ENCODE measurements around the gene MFNG.

Gene MFNG

GRCh38 chr22:37486224-37486845 lies at the start of gene MFNG:
Gene MFNG, minus strand, starts transcription at chr22:37486384. Its CDS starts 207 bp downstream, at chr22:37486177.
- no peak within 1 kb of the TSS for H3K9ac ChIP-seq
- H3K4me2 ChIP-seq (ENCODE audit: low read length): peak within 1 kb of the TSS; percentile 53
- no peaks in the 10 kb centered on the region for H3K79me2 ChIP-seq
- peak within 1 kb of the TSS; percentile 39 for H3K27ac ChIP-seq
- no peaks in the 10 kb centered on the region for H3K36me3 ChIP-seq (ENCODE audit: control insufficient read depth, insufficient read depth, low read length)
- TF ChIP-seq, protein P1, sequence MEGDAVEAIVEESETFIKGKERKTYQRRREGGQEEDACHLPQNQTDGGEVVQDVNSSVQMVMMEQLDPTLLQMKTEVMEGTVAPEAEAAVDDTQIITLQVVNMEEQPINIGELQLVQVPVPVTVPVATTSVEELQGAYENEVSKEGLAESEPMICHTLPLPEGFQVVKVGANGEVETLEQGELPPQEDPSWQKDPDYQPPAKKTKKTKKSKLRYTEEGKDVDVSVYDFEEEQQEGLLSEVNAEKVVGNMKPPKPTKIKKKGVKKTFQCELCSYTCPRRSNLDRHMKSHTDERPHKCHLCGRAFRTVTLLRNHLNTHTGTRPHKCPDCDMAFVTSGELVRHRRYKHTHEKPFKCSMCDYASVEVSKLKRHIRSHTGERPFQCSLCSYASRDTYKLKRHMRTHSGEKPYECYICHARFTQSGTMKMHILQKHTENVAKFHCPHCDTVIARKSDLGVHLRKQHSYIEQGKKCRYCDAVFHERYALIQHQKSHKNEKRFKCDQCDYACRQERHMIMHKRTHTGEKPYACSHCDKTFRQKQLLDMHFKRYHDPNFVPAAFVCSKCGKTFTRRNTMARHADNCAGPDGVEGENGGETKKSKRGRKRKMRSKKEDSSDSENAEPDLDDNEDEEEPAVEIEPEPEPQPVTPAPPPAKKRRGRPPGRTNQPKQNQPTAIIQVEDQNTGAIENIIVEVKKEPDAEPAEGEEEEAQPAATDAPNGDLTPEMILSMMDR (IDR thresholded peaks at IDR 0.05): no peak
- H3K4me1 ChIP-seq: no peaks in the 10 kb centered on the region
- no peak within 1 kb of the TSS for H2AFZ ChIP-seq
- no peaks in the 10 kb centered on the region for H3K27me3 ChIP-seq (ENCODE audit: control insufficient read depth, insufficient read depth, low read length)
- H3K4me3 ChIP-seq (ENCODE audit: low read depth, low read length): peak within 1 kb of the TSS; percentile 22
- H3K9me3 ChIP-seq (ENCODE audit: control insufficient read depth, low read length): no peaks in the 10 kb centered on the region

- H3K36me3 ChIP-seq (ENCODE audit: control insufficient read depth, insufficient read depth, low read length): no peaks in the 10 kb centered on the region
- H3K27me3 ChIP-seq (ENCODE audit: control insufficient read depth, insufficient read depth, low read length): no peaks in the 10 kb centered on the region
- H3K79me2 ChIP-seq: no peaks in the 10 kb centered on the region
- no peak overlapping the region for H2AFZ ChIP-seq
- H3K9me3 ChIP-seq (ENCODE audit: control insufficient read depth, low read length): no peaks in the 10 kb centered on the region
- peaks cover 2% of the 10 kb centered on the region for H3K4me1 ChIP-seq
- H3K9ac ChIP-seq: no peak overlapping the region
- H3K4me2 ChIP-seq (ENCODE audit: low read length): no peak overlapping the region
- H3K4me3 ChIP-seq (ENCODE audit: low read depth, low read length): no peak overlapping the region
- TF ChIP-seq, protein P1 (IDR thresholded peaks at IDR 0.05): no peak
- H3K27ac ChIP-seq: no peak overlapping the region
Measured at GRCh38 chr22:37535159-37535558, 49.0 kb upstream of the MFNG start.

DNA sequence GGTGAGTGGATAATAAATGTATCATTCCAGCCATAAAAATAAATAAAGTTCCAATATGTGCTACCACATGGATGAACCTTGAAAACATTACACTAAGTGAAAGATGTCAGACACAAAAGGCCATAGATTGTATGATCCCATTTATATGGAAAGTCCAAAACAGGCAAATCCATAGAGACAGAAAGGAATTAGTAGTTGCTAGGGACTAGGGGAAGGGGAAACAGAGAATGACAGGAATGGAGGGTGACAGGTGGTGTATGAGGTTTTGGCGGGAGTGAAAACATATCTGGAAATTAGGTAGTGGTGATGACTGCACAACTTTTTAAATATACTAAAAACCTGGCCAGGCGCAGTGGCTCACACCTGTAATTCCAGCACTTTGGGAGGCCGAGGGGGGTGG lies 48.3 kb upstream of the MFNG start:
- H3K79me2 ChIP-seq: no peaks in the 10 kb centered on the region
- no peaks in the 10 kb centered on the region for H3K27me3 ChIP-seq (ENCODE audit: control insufficient read depth, insufficient read depth, low read length)
- H2AFZ ChIP-seq: no peak overlapping the region
- peaks cover 2% of the 10 kb centered on the region for H3K4me1 ChIP-seq
- H3K36me3 ChIP-seq (ENCODE audit: control insufficient read depth, insufficient read depth, low read length): no peaks in the 10 kb centered on the region
- H3K4me3 ChIP-seq (ENCODE audit: low read depth, low read length): no peak overlapping the region
- H3K9ac ChIP-seq: no peak overlapping the region
- no peaks in the 10 kb centered on the region for H3K9me3 ChIP-seq (ENCODE audit: control insufficient read depth, low read length)
- TF ChIP-seq, protein P1 (IDR thresholded peaks at IDR 0.05): no peak
- no peak overlapping the region for H3K4me2 ChIP-seq (ENCODE audit: low read length)
- no peak overlapping the region for H3K27ac ChIP-seq

DNA sequence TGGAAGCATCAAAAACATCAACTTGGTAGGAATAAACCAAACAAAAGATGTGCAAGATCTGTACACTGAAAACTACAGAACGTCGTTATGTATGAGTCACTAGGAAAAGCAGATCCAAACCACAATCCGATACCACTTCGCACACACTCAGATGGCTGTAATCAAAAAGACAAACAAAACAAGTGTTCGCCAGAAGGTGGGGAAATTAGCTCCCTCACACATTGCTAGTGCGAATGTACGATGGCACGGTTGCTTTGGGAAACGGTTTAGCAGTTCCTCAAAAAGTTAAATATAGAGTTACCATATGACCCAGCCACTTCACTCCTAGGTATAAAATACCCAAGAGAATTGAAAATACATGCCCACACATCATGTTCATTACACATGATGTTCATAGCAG lies 47.8 kb upstream of the MFNG start:
- Histone ChIP-seq H3K9me3 (ENCODE audit: control insufficient read depth, low read length) (no peaks in the 10 kb centered on the region), H2AFZ (no peak overlapping the region), H3K4me3 (ENCODE audit: low read depth, low read length) (no peak overlapping the region), H3K9ac (no peak overlapping the region), H3K36me3 (ENCODE audit: control insufficient read depth, insufficient read depth, low read length) (no peaks in the 10 kb centered on the region), H3K27ac (no peak overlapping the region), H3K4me1 (peaks cover under 1% of the 10 kb centered on the region), H3K4me2 (ENCODE audit: low read length) (no peak overlapping the region), H3K27me3 (ENCODE audit: control insufficient read depth, insufficient read depth, low read length) (no peaks in the 10 kb centered on the region), H3K79me2 (no peaks in the 10 kb centered on the region)
- TF ChIP-seq, protein P1 (IDR thresholded peaks at IDR 0.05): no peak

Data from parathyroid adenoma (tissue), 2 donors.